Prostate gland (tissue), 2 donors: ENCODE measurements around the gene TMEM132D.

Source experiments
- CTCF ChIP-seq, 4 experiments: fragments of 200-600 bp in 2 of 4; fragments of 450-650 bp in 2 of 4; sonication (generic) in 2 of 4; IDR thresholded peaks; 1 replicate in 3 of 4; 2 replicates in 1 of 4; pipeline ENCODE4 v1.5.1; 2016 to 2019; ENCODE audit warnings: antibody characterized with exemption in 4 of 4, mild to moderate bottlenecking in 2 of 4, moderate library complexity in 2 of 4
- POLR2AphosphoS5 ChIP-seq: sonication (generic); formaldehyde crosslinking; IDR thresholded peaks from one replicate; pipeline ENCODE4 v1.6.1; 2017; ENCODE audit warnings: antibody characterized with exemption

DNA sequence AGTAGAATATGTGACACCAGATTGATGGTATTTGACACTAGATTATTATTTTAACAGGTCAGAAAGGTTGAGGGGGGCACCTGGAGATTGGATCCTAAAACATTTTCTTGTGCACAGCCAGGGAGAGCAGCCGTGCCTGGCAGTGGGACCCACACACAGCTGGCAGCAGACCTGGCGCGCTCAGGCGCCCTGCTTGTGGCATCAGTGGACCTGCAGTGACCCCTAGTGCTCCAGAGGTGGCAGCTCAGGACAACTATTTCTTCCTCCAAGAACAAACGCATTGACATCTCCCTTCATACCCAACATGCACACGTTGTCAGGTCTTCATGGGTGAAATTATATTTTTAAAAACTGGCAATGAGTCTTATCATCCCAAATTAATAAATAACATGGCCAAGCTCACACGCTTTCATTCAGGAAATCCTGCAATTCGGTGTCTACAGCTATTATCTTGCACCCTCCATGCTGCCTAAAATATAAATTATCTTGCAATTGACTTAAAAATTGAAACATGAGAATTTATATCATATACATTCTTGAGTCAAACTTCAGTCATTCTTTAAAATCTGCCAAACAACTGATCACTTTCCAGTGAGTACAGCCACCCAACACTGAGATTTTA lies 7.7 kb upstream of the TMEM132D start:
- TF ChIP-seq CTCF (IDR thresholded peaks at IDR 0.05) (peak in 3 of 4 experiments; percentile 40 to 76 (median 62)), POLR2AphosphoS5 (no peak)
